H1 (cell line): ENCODE measurements around the gene PPP1CB. TPM values are rescaled to one million over a fixed set of nuclear protein-coding genes. Genes with fewer than 3 reads are reported as not detected.

Experiments
- CHD7 ChIP-seq: fragments of 300-600 bp; sonication (generic); IDR thresholded peaks from 2 replicates; pipeline ENCODE4 v1.7.1; 2012; ENCODE audit warnings: low read length, moderate library complexity, mild to moderate bottlenecking, inconsistent platforms; ENCODE audit not compliant: insufficient replicate concordance
- KDM1A ChIP-seq: fragments of 200-600, 300-600 bp; sonication (generic); IDR thresholded peaks from 2 replicates; pipeline ENCODE4 v1.7.1; 2016; ENCODE audit warnings: mild to moderate bottlenecking, low read length, borderline replicate concordance
- SIRT6 ChIP-seq: IDR thresholded peaks from one replicate; pipeline ENCODE4 v1.7.1; 2012; ENCODE audit warnings: low read length, inconsistent platforms
- polyA plus RNA-seq, 7 experiments: library from polyadenylated mRNA; depleted of rRNA in 3 of 7; stranded (reverse) in 5 of 7; unstranded in 2 of 7; fragments of >200 nt in 5 of 7; fragments of 200-250 nt in 2 of 7; gene quantifications; 1 replicate in 5 of 7; 2 replicates in 1 of 7; 4 replicates in 1 of 7; pipeline versions ENCODE4 v1.2.1 to v1.2.3, GENCODE V29; 2011 to 2013; ENCODE audit warnings: missing spikeins in 2 of 7, mixed read lengths in 2 of 7
- total RNA-seq: library from RNA; stranded (reverse); fragmentation: NEBNext Ultra II Directional; extraction: Animal tissue kit (Norgen Biotek cat#: 25700); gene quantifications from 2 replicates; pipeline ENCODE4 v1.2.1, GENCODE V29; 2021

PPP1CB gene
- total and polyA plus RNA-seq, 2 of the 8 experiments (the other 6 are each of a cell fraction or from before 2014, with no cell fraction given): 30.7 to 158 TPM

- TF ChIP-seq CHD7 (no peak), KDM1A (no peak), SIRT6 (no peak)
Measured at GRCh38 chr2:28767337-28767736, 15.7 kb downstream of the PPP1CB start (continued).
